ENCODE data around the gene UPB1. TPM values are rescaled to one million over a fixed set of nuclear protein-coding genes. Genes with fewer than 3 reads are reported as not detected.

UPB1 gene
- total and polyA plus RNA-seq, 9 of the 15 experiments (the other 6 are each of a cell fraction or from before 2014, with no cell fraction given): 0.06 to 0.11 TPM; not detected in 7

- TF ChIP-seq CCAR2 (IDR thresholded peaks at IDR 0.05; ENCODE audit: low read depth, low read length): no peak
- TF ChIP-seq TGIF2 (CRISPR knock-in tag; IDR thresholded peaks at IDR 0.05): no peak
Observed at GRCh38 chr22:24481641-24482040, 13.5 kb upstream of the UPB1 start (continued).

GRCh38 chr22:24482575-24482974 is 12.6 kb upstream of the UPB1 start:
- Histone ChIP-seq H3K9me3 (replicated peaks; ENCODE audit: control insufficient read depth, insufficient read depth, low read depth, low read length) (no peaks in the 10 kb centered on the region), H3K36me3 (ENCODE audit: control insufficient read depth, insufficient read depth, low read length) (no peaks in the 10 kb centered on the region), H3K4me3 (no peak overlapping the region), H3K27ac (ENCODE audit: extremely low read depth, low read depth, low read length) (no peak overlapping the region), H3K4me1 (replicated peaks in 1 of 2; ENCODE audit: control insufficient read depth in 2 of 2, insufficient read depth in 2 of 2, low read length in 2 of 2) (no peaks in the 10 kb centered on the region; a peak in 2 of 5 replicates), H2AFZ (ENCODE audit: low read depth, low read length) (0 out of 2 replicates have a peak overlapping the region, but pooled peaks have one; percentile 35), H4K20me1 (replicated peaks; ENCODE audit: control insufficient read depth, insufficient read depth, low read length) (no peaks in the 10 kb centered on the region), H3K79me2 (ENCODE audit: control insufficient read depth, insufficient read depth, low read length) (no peaks in the 10 kb centered on the region), H3K27me3 (ENCODE audit: control insufficient read depth in 2 of 2, insufficient read depth in 2 of 2, low read length in 2 of 2) (no peaks in the 10 kb centered on the region), H3K9ac (ENCODE audit: insufficient read depth in 1 of 2, low read depth in 2 of 2, low read length in 2 of 2) (no peak overlapping the region), H3K9me1 (ENCODE audit: control insufficient read depth, insufficient read depth, low read length) (no peaks in the 10 kb centered on the region), H3K4me2 (ENCODE audit: insufficient read depth, low read length) (no peak overlapping the region; the same call in 1 of the 2 replicates)
- ATAC-seq: peak; percentile 73
- FAIRE-seq: no peak
- in situ Hi-C loops (cut with MboI) (no loop called here), intact Hi-C loops (cut with micrococcal nuclease) (no loop called here)
- no TSS peak for BruUV-seq (replicated peaks)
- ChIA-PET CTCF (ENCODE audit: low intra/inter-chr PET ratio) (no interaction called here), POLR2A (interaction anchor here (1.4 to 1.6 kb wide), 2 partner anchors 14 to 72 kb away, joined by 3 to 5 read pairs; partner anchors contain the start of gene GUCD1)
- WGBS (ENCODE audit: insufficient coverage, low coverage, missing lambda C conversion rate): 0% methylated on average over 3 of the region's 3 CpGs
- DNase-seq (ENCODE audit: extremely low read depth in 1 of 4, low spot score in 3 of 4): no peak
- no peak for TF ChIP-seq CHCHD3 (CRISPR knock-in tag; IDR thresholded peaks at IDR 0.05)
- TF ChIP-seq CTBP1 (IDR thresholded peaks at IDR 0.05; ENCODE audit: borderline replicate concordance): no peak
- no peak for TF ChIP-seq HMGXB4 (CRISPR knock-in tag; IDR thresholded peaks at IDR 0.05)
- TF ChIP-seq DEAF1 (CRISPR knock-in tag; IDR thresholded peaks at IDR 0.05): no peak
- TF ChIP-seq ZNF316 (IDR thresholded peaks at IDR 0.05): 0 out of 2 replicates have a peak, but pooled peaks have one; percentile 30
- no peak for TF ChIP-seq MAFF (IDR thresholded peaks at IDR 0.05; ENCODE audit: low read length)
- TF ChIP-seq TRIM25 (IDR thresholded peaks at IDR 0.05; ENCODE audit: borderline replicate concordance): no peak
- TF ChIP-seq POLR2AphosphoS2 (IDR thresholded peaks at IDR 0.05; ENCODE audit: low read length): no peak
- no peak for TF ChIP-seq CHAMP1 (IDR thresholded peaks at IDR 0.05)
- no peak for TF ChIP-seq ZFX (CRISPR knock-in tag; IDR thresholded peaks at IDR 0.05)
- TF ChIP-seq ZFP36 (IDR thresholded peaks at IDR 0.05; ENCODE audit: low read depth, low read length, partially characterized antibody): no peak
- TF ChIP-seq GTF2F1 (IDR thresholded peaks at IDR 0.05; ENCODE audit: low read depth, low read length): no peak
- TF ChIP-seq ERF (CRISPR knock-in tag; IDR thresholded peaks at IDR 0.05): no peak

All from K562 (cell line).